PC-3 (cell line): ENCODE results near the gene E2F2. TPM values are rescaled to one million over a fixed set of nuclear protein-coding genes. Genes with fewer than 3 reads are reported as not detected.

Source experiments
- ATAC-seq: fragments of 200-7000 bp; cut with Tn5 transposase; 2 replicates; pipeline ENCODE4 v1.9.1; 2020; ENCODE audit warnings: mild to moderate bottlenecking, moderate library complexity
- BruUV-seq: library from RNA; stranded (reverse); fragments of 400-500 nt; replicated peaks from 2 replicates; lab custom pipeline; 2021; lab: Mats Ljungman, UMichigan
- CTCF ChIA-PET: fragments of 300-600 bp; sonication (Branson Sonifier 250); formaldehyde crosslinking; loops from one replicate; lab custom pipeline; 2022; ENCODE audit warnings: antibody characterized with exemption; lab: Charles Lee
- POLR2A ChIA-PET: fragments of 300-600 bp; sonication (Branson Sonifier 250); formaldehyde crosslinking; loops from one replicate; lab custom pipeline; 2022; ENCODE audit warnings: antibody characterized with exemption; ENCODE audit not compliant: unreplicated experiment; lab: Charles Lee
- DNase-seq: peaks from one replicate; pipeline ENCODE4 v3.0.0-alpha.2; 2015
- H2AFZ ChIP-seq: fragments of 300-600 bp; sonication (generic); 2 replicates; pipeline ENCODE4 v1.6.0; 2016; ENCODE audit warnings: antibody characterized with exemption, low read length
- H3F3A ChIP-seq: fragments of 300-600 bp; sonication (generic); one replicate; pipeline ENCODE4 v1.6.0; 2017; ENCODE audit warnings: antibody characterized with exemption, low read length, control low read depth, mild to moderate bottlenecking; ENCODE audit not compliant: unreplicated experiment
- H3K27ac ChIP-seq: fragments of 300-600 bp; sonication (generic); 2 replicates; pipeline ENCODE4 v1.5.1; 2016; ENCODE audit warnings: mild to moderate bottlenecking, low read length
- H3K27me3 ChIP-seq: fragments of 300-600 bp; sonication (generic); 2 replicates; pipeline ENCODE4 v1.6.1; 2016; ENCODE audit warnings: low read length, mixed read lengths
- H3K36me3 ChIP-seq: fragments of 300-600 bp; sonication (generic); 2 replicates; pipeline ENCODE4 v1.6.1; 2016; ENCODE audit warnings: low read depth, mixed run types, low read length, mixed read lengths
- H3K4me1 ChIP-seq: fragments of 300-600 bp; sonication (generic); 2 replicates; pipeline ENCODE4 v1.5.1; 2016; ENCODE audit warnings: low read length; ENCODE audit not compliant: insufficient read depth
- H3K4me2 ChIP-seq: fragments of 300-600 bp; sonication (generic); 2 replicates; pipeline ENCODE4 v1.6.0; 2016; ENCODE audit warnings: low read length
- H3K4me3 ChIP-seq: fragments of 300-600 bp; sonication (generic); 2 replicates; pipeline ENCODE4 v1.5.1; 2016; ENCODE audit warnings: mild to moderate bottlenecking, low read length, mixed read lengths
- H3K79me2 ChIP-seq: fragments of 300-600 bp; sonication (generic); 2 replicates; pipeline ENCODE4 v1.6.1; 2017; ENCODE audit warnings: low read length, mixed read lengths
- H3K9ac ChIP-seq: fragments of 300-600 bp; sonication (generic); 2 replicates; pipeline ENCODE4 v1.6.0; 2016; ENCODE audit warnings: mild to moderate bottlenecking, low read length
- H3K9me2 ChIP-seq: fragments of 300-600 bp; sonication (generic); replicated peaks from 2 replicates; pipeline ENCODE4 v1.6.1; 2016; ENCODE audit warnings: mixed run types, low read length, mixed read lengths
- H3K9me3 ChIP-seq: fragments of 300-600 bp; sonication (generic); 2 replicates; pipeline ENCODE4 v1.6.1; 2016; ENCODE audit warnings: low read length, mixed read lengths
- H4K20me1 ChIP-seq: fragments of 300-600 bp; sonication (generic); 2 replicates; pipeline ENCODE4 v1.6.1; 2016; ENCODE audit warnings: low read length, mixed read lengths
- EZH2 ChIP-seq: fragments of 300-600 bp; sonication (generic); IDR thresholded peaks from one replicate; pipeline ENCODE4 v1.6.1; 2017; ENCODE audit warnings: antibody characterized with exemption, mild to moderate bottlenecking, low read length; ENCODE audit not compliant: unreplicated experiment
- EZH2phosphoT487 ChIP-seq: fragments of 300-600 bp; sonication (generic); IDR thresholded peaks from 2 replicates; pipeline ENCODE4 v1.6.1; 2018; ENCODE audit warnings: mild to moderate bottlenecking, antibody characterized with exemption, low read length, borderline replicate concordance
- intact Hi-C: fragments of 100-400 bp; cut with micrococcal nuclease; formaldehyde crosslinking; loops from 2 replicates; pipeline ENCODE4 v1.9.0; 2023
- total RNA-seq: library from RNA; depleted of rRNA; stranded (reverse); fragments of >200 nt; gene quantifications from 2 replicates; pipeline ENCODE4 v1.2.3, GENCODE V29; 2014
- TF ChIP-seq, protein P1 (sequence below): fragments of 300-600 bp; sonication (generic); conservative IDR thresholded peaks from 2 replicates; pipeline ENCODE4 v1.5.1; 2017; ENCODE audit warnings: antibody characterized with exemption, low read depth, mild to moderate bottlenecking, low read length

E2F2 gene
- total RNA-seq, 1 experiment from 2014 or later: 7.0 TPM

DNA sequence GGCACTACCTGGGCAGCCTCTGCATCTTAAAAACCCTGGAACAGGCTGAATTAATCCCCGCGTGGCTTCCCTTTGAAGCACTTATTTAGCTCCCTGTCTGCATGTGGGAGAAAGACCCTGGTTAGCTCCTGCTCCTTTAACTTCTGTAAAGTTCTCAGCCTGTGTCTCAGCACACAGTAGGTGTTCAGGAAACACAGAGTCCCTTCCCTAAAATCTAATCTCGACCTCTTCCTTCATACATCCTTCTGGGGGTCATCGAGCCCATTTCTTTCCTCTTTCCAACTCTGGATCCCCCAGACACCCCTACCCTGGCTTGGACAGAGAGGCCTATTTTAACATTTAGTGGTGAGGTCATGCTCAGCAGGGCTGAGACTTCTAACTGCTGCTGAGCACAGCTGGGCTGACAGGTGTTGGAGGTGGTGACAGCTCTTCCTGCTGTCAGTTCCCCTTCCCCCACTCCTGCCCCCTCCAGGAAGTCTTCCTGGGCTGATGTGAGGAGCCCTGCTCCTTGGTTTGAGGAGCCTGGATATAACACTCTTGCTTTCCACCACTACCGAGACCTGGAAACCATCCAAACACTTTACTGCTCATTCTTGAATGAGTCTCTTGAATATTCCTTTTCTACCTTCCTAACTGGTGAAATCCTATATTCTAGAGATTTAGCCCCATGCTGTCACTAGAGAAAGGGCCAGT lies 5.3 kb downstream of the E2F2 start:
- POLR2A ChIA-PET: no interaction called here
- CTCF ChIA-PET: no interaction called here
- Histone ChIP-seq H3K9ac (no peak overlapping the region), H3K4me3 (no peak overlapping the region), H3K27me3 (no peaks in the 10 kb centered on the region), H3K79me2 (peaks cover 15% of the 10 kb centered on the region), H3K9me2 (no peaks in the 10 kb centered on the region), H3K36me3 (no peaks in the 10 kb centered on the region), H3K4me1 (peaks cover 56% of the 10 kb centered on the region), H4K20me1 (no peaks in the 10 kb centered on the region), H3K27ac (no peak overlapping the region), H3F3A (no peaks in the 10 kb centered on the region), H3K4me2 (no peak overlapping the region), H3K9me3 (no peaks in the 10 kb centered on the region), H2AFZ (no peak overlapping the region)
- BruUV-seq: no TSS peak
- TF ChIP-seq EZH2: no peak
- TF ChIP-seq, protein P1, sequence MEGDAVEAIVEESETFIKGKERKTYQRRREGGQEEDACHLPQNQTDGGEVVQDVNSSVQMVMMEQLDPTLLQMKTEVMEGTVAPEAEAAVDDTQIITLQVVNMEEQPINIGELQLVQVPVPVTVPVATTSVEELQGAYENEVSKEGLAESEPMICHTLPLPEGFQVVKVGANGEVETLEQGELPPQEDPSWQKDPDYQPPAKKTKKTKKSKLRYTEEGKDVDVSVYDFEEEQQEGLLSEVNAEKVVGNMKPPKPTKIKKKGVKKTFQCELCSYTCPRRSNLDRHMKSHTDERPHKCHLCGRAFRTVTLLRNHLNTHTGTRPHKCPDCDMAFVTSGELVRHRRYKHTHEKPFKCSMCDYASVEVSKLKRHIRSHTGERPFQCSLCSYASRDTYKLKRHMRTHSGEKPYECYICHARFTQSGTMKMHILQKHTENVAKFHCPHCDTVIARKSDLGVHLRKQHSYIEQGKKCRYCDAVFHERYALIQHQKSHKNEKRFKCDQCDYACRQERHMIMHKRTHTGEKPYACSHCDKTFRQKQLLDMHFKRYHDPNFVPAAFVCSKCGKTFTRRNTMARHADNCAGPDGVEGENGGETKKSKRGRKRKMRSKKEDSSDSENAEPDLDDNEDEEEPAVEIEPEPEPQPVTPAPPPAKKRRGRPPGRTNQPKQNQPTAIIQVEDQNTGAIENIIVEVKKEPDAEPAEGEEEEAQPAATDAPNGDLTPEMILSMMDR: no peak
- TF ChIP-seq EZH2phosphoT487: no peak
- intact Hi-C loops: no loop called here
- ATAC-seq: no peak
- no peak for DNase-seq

DNA sequence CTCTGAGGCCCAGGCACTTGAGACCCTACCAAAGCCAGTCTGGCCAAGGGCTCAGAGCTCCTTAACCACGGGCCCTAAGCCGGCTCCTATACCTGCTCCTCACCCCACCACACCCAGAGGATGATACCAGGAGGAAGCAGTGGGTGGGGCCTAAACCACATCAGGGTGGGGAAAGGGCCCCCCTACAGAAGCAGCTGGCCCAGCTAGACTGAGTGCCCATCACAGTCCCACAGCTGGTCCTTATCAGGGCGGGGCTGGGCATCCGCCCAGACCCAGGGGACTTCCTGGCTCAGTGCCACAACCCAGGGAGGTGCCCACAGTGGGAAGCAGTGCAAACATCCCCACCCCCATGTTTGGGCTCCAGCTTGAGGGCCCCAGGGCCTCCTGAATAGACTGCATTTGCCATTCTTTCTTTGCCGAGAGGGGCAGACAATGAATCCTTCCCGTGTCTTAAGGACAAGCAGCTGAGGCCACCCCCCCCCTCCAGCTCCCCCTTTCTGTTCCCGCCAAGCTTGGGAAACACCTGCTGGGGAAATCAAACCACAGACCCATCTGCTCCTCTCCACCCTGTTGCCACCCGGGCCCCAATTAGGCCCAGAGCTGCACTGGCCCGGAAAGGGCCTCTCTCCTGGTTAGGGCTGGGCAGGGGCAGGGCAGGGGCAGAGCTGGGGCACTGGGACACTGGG lies 6.2 kb downstream of the E2F2 start:
- Histone ChIP-seq H3F3A (no peaks in the 10 kb centered on the region), H3K36me3 (no peaks in the 10 kb centered on the region), H3K79me2 (peaks cover 8% of the 10 kb centered on the region), H2AFZ (no peak overlapping the region), H3K27me3 (no peaks in the 10 kb centered on the region), H3K9me3 (no peaks in the 10 kb centered on the region), H3K27ac (peak overlapping the region; percentile 51), H3K4me2 (0 out of 2 replicates have a peak overlapping the region, but pooled peaks have one; percentile 1), H3K9ac (no peak overlapping the region), H3K4me3 (no peak overlapping the region), H3K9me2 (no peaks in the 10 kb centered on the region), H3K4me1 (peaks cover 48% of the 10 kb centered on the region), H4K20me1 (no peaks in the 10 kb centered on the region)
- ChIA-PET CTCF (interaction anchor here (1.1 kb wide), 1 partner anchor 28 kb away, joined by 3 read pairs; no protein-coding TSS in a partner anchor), POLR2A (no interaction called here)
- DNase-seq (peak; percentile 22), ATAC-seq (no peak)
- TF ChIP-seq, protein P1: no peak
- TF ChIP-seq EZH2phosphoT487 (no peak), EZH2 (no peak)
- BruUV-seq: no TSS peak
- intact Hi-C loops: no loop called here
